Sigmoid colon (tissue), 7 donors: ENCODE results near the gene ELP4. TPM values are rescaled to one million over a fixed set of nuclear protein-coding genes. Genes with fewer than 3 reads are reported as not detected.

ENCODE experiments used
- DNase-seq: peaks from one replicate; pipeline ENCODE4 v3.0.0-alpha.2; 2019
- H3K27ac ChIP-seq, 4 donors: fragments of 200-600 bp; sonication (generic); one replicate each; pipeline ENCODE4 v1.5.1; 2016 to 2019; ENCODE audit warnings: mild to moderate bottlenecking in 1 of 4
- H3K27me3 ChIP-seq, 3 donors: fragments of 200-600 bp; sonication (generic); one replicate each; pipeline ENCODE4 v1.5.1; 2019; ENCODE audit warnings: mild to moderate bottlenecking in 1 of 3
- H3K36me3 ChIP-seq, 4 donors: fragments of 200-600 bp; sonication (generic); one replicate each; pipeline ENCODE4 v1.5.1; 2016 to 2019
- H3K4me1 ChIP-seq, 4 donors: fragments of 200-600 bp; sonication (generic); one replicate each; pipeline ENCODE4 v1.5.1; 2017 to 2019
- H3K4me3 ChIP-seq, 4 donors: fragments of 200-600 bp; sonication (generic); one replicate each; pipeline ENCODE4 v1.5.1; 2017 to 2019; ENCODE audit warnings: mild to moderate bottlenecking in 2 of 4, moderate library complexity in 1 of 4
- H3K9me3 ChIP-seq, 4 donors: fragments of 200-600 bp in 3 of 4; sonication (generic) in 3 of 4; one replicate each; pipeline versions ENCODE4 v1.5.1 to v1.6.1; 2013 to 2019
- CTCF ChIP-seq, 4 experiments: fragments of 450-650 bp in 3 of 4; fragments of 200-600 bp in 1 of 4; IDR thresholded peaks; one replicate each; pipeline ENCODE4 v1.5.1; 2016 to 2019; ENCODE audit warnings: antibody characterized with exemption in 4 of 4, mild to moderate bottlenecking in 3 of 4, moderate library complexity in 2 of 4
- EP300 ChIP-seq, 4 donors: sonication (generic); formaldehyde crosslinking; IDR thresholded peaks; one replicate each; pipeline ENCODE4 v1.6.1; 2017; ENCODE audit warnings: antibody characterized with exemption in 4 of 4
- POLR2A ChIP-seq, 2 donors: fragments of 450-650 bp; IDR thresholded peaks; one replicate each; pipeline ENCODE4 v1.6.1; 2016; ENCODE audit warnings: antibody characterized with exemption in 2 of 2, mild to moderate bottlenecking in 2 of 2, moderate library complexity in 2 of 2
- POLR2AphosphoS5 ChIP-seq, 4 donors: sonication (generic); formaldehyde crosslinking; IDR thresholded peaks; one replicate each; pipeline ENCODE4 v1.6.1; 2017; ENCODE audit warnings: antibody characterized with exemption in 4 of 4
- WGBS, 2 donors: extraction: QIAGEN DNeasy Blood & Tissue Kit; methylation state at CpG; one replicate each; pipeline ENCODE4 v1.1.7; 2013; 5-methylcytosine and 5-hydroxymethylcytosine counted together
- intact Hi-C: fragments of 100-400 bp; cut with DNase I; formaldehyde crosslinking; loops from one replicate; pipeline ENCODE4 v1.15.1; 2023
- polyA plus RNA-seq, 3 donors: library from polyadenylated mRNA; stranded (reverse); fragments of 200-250 nt; gene quantifications; one replicate each; pipeline ENCODE4 v1.2.3, GENCODE V29; 2013
- total RNA-seq, 4 donors: library from RNA; depleted of rRNA; stranded (reverse); fragments of >200 nt; gene quantifications; one replicate each; pipeline ENCODE4 v1.1.0, GENCODE V29; 2016
- donor health status: healthy with polysubstance abuse.
- donor health status: Bipolar disorder and iron deficiency.
- donor health status: healthy.

Gene ELP4
- total and polyA plus RNA-seq, 7 donors = 9.0 to 32.7 (median 18.5) TPM

GRCh38 chr11:31797190-31798056 lies 287.9 kb downstream of the ELP4 start:
- no peaks in the 10 kb centered on the region for H3K9me3 ChIP-seq
- peaks cover 46 to 69% (median 58%) of the 10 kb centered on the region in 3 donors for H3K27me3 ChIP-seq
- TF ChIP-seq CTCF (IDR thresholded peaks at IDR 0.05) = no peak
- TF ChIP-seq POLR2AphosphoS5 (IDR thresholded peaks at IDR 0.05) = no peak
- peaks cover 0 to 28% (median 27%) of the 10 kb centered on the region in 4 donors for H3K4me1 ChIP-seq
- no peak for DNase-seq
- WGBS, 2 donors = 11 to 14% methylated on average over 31 of the region's 31 CpGs
- intact Hi-C loops = no loop called here
- no peak overlapping the region for H3K27ac ChIP-seq
- H3K36me3 ChIP-seq = no peaks in the 10 kb centered on the region
- no peak overlapping the region for H3K4me3 ChIP-seq

GRCh38 chr11:31798057-31798553 lies 288.5 kb downstream of the ELP4 start:
- Histone ChIP-seq H3K36me3 (no peaks in the 10 kb centered on the region), H3K27me3 (peaks cover 52 to 75% (median 65%) of the 10 kb centered on the region in 3 donors), H3K27ac (no peak overlapping the region), H3K4me1 (peaks cover 0 to 28% (median 27%) of the 10 kb centered on the region in 4 donors), H3K9me3 (no peaks in the 10 kb centered on the region), H3K4me3 (peak overlapping the region in 1 of 4 donors; percentile 3)
- TF ChIP-seq EP300 (IDR thresholded peaks at IDR 0.05) (no peak), CTCF (IDR thresholded peaks at IDR 0.05) (no peak), POLR2A (IDR thresholded peaks at IDR 0.05) (no peak), POLR2AphosphoS5 (IDR thresholded peaks at IDR 0.05) (no peak)
- 9 to 14% methylated on average over 21 of the region's 21 CpGs for WGBS, 2 donors
- DNase-seq = no peak
- intact Hi-C loops = no loop called here

- peak overlapping the region in 1 of 4 donors; percentile 3 for H3K4me3 ChIP-seq
- DNase-seq = no peak
- no peak for TF ChIP-seq POLR2A (IDR thresholded peaks at IDR 0.05)
- no peak for TF ChIP-seq POLR2AphosphoS5 (IDR thresholded peaks at IDR 0.05)
- no peak for TF ChIP-seq EP300 (IDR thresholded peaks at IDR 0.05)
- H3K27me3 ChIP-seq = peaks cover 59 to 82% (median 72%) of the 10 kb centered on the region in 3 donors
- no peaks in the 10 kb centered on the region for H3K9me3 ChIP-seq
- intact Hi-C loops = no loop called here
- H3K4me1 ChIP-seq = peaks cover 0 to 31% (median 27%) of the 10 kb centered on the region in 4 donors
- no peaks in the 10 kb centered on the region for H3K36me3 ChIP-seq
- WGBS, 2 donors = 4 to 6% methylated on average over 60 of the region's 60 CpGs
- H3K27ac ChIP-seq = no peak overlapping the region
These were observed 289.2 kb downstream of the ELP4 start for GRCh38 chr11:31798554-31799434.

- WGBS, 2 donors = 5 to 16% methylated on average over 48 of the region's 48 CpGs
- Histone ChIP-seq H3K9me3 (peaks cover 0 to under 1% (median 0%) of the 10 kb centered on the region in 4 donors), H3K27me3 (peaks cover 68 to 92% (median 81%) of the 10 kb centered on the region in 3 donors), H3K4me1 (peaks cover 0 to 39% (median 35%) of the 10 kb centered on the region in 4 donors), H3K4me3 (no peak overlapping the region), H3K27ac (no peak overlapping the region), H3K36me3 (no peaks in the 10 kb centered on the region)
- DNase-seq = no peak
- intact Hi-C loops = no loop called here
- no peak for TF ChIP-seq POLR2A (IDR thresholded peaks at IDR 0.05)
- no peak for TF ChIP-seq CTCF (IDR thresholded peaks at IDR 0.05)
- no peak for TF ChIP-seq EP300 (IDR thresholded peaks at IDR 0.05)
- no peak for TF ChIP-seq POLR2AphosphoS5 (IDR thresholded peaks at IDR 0.05)
These were observed 290.1 kb downstream of the ELP4 start for GRCh38 chr11:31799435-31800397.
